SK-N-DZ (cell line): ENCODE data around the gene SLC52A1.

Experiments used
- DNase-seq: peaks from one replicate; pipeline ENCODE4 v3.0.0-alpha.2; 2015; ENCODE audit warnings: low spot score

SLC52A1 gene

GRCh38 chr17:4987767-4988567 lies 47.3 kb downstream of the SLC52A1 start:
- no peak for DNase-seq

- peak; percentile 92 for DNase-seq
Observed at GRCh38 chr17:4986951-4987766, 48.1 kb downstream of the SLC52A1 start, which contains the start of gene CAMTA2. Gene CAMTA2 (minus strand): TSS chr17:4987675. CDS start chr17:4986222, 1,453 bp downstream.

- DNase-seq, result no peak
Observed at GRCh38 chr17:4986403-4986802, 48.8 kb downstream of the SLC52A1 start.
